Muscle layer of colon (tissue), 2 donors: Measurements from ENCODE around the gene MYO5B.
"Not testable (repeated sequence)": the region's sequence is repeated elsewhere in the genome, so short reads cannot be mapped to it uniquely, and the experiment has no call there.

Source experiments
- H3K27ac ChIP-seq: one replicate; pipeline ENCODE4 v1.7.0; 2013; ENCODE audit warnings: low read depth, mild to moderate bottlenecking, low read length, moderate library complexity
- H3K27me3 ChIP-seq, 2 donors: one replicate each; pipeline ENCODE4 v1.7.0; 2013; ENCODE audit warnings: low read length in 2 of 2, mild to moderate bottlenecking in 2 of 2; ENCODE audit not compliant: insufficient read depth in 2 of 2, control insufficient read depth in 1 of 2
- H3K36me3 ChIP-seq: one replicate; pipeline ENCODE4 v1.7.0; 2013; ENCODE audit warnings: mild to moderate bottlenecking, low read length; ENCODE audit not compliant: insufficient read depth
- H3K4me1 ChIP-seq: one replicate; pipeline ENCODE4 v1.7.0; 2013; ENCODE audit warnings: mild to moderate bottlenecking, low read length; ENCODE audit not compliant: insufficient read depth
- H3K4me3 ChIP-seq, 2 donors: one replicate each; pipeline ENCODE4 v1.7.0; 2013; ENCODE audit warnings: low read length in 2 of 2, low read depth in 1 of 2, mild to moderate bottlenecking in 1 of 2, moderate library complexity in 1 of 2
- H3K9ac ChIP-seq: one replicate; pipeline ENCODE4 v1.7.0; 2013; ENCODE audit warnings: low read length
- H3K9me3 ChIP-seq: one replicate; pipeline ENCODE4 v1.7.0; 2013; ENCODE audit warnings: mild to moderate bottlenecking, low read length
- donor health status: abdominal sarcoma.
- donor health status: Adenocarcinoma of cecum.

The MYO5B gene

DNA sequence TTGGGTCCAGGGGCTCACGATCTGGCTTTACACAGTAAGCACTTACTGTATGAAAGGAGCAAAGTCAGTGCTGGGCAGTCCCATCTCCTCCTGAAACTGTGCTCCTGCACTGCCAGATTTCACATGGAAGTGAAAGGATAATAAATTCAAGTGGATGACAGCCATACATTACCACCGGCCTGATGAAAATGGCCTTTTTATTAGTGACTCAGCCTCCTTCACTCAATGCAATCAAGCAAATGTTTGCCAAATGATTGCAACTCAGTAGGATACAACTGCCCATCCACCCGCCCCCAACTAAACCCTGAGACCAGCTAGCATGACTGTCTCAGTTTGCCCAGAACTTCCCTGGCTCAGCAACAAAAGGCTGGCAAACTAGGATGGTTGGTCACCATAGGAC is 77.1 kb downstream of the MYO5B start:
- no peak overlapping the region for H3K9ac ChIP-seq

GRCh38 chr18:50115095-50115494 is 79.9 kb downstream of the MYO5B start:
- Histone ChIP-seq H3K4me1 (no peaks in the 10 kb centered on the region), H3K36me3 (no peaks in the 10 kb centered on the region), H3K9me3 (no peaks in the 10 kb centered on the region), H3K27ac (no peak overlapping the region), H3K9ac (no peak overlapping the region), H3K4me3 (no peak overlapping the region), H3K27me3 (no peaks in the 10 kb centered on the region)

More for the DNA sequence above, 77.1 kb downstream of the MYO5B start:
- Histone ChIP-seq H3K9me3 (no peaks in the 10 kb centered on the region), H3K36me3 (no peaks in the 10 kb centered on the region), H3K4me1 (no peaks in the 10 kb centered on the region), H3K27ac (no peak overlapping the region), H3K27me3 (no peaks in the 10 kb centered on the region), H3K4me3 (no peak overlapping the region)

DNA sequence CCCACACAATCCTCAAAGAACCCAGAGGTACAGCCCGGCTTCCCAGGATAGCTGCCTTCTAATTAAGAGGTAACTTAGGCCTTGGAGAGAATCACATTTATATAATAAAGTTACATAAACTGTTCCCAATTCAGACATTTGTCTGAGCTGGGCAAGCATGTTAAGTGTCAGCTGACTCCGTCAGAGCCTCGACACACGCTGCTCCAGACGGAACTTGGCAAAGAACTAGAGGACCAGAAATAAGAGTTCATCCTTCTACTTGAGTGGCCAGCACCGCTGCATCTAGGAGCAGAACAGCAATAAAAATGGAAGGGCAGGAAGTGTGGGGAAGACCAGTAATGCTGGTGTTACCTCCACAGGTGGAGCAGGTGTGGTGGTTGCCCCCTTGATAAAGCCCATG is 80.5 kb downstream of the MYO5B start:
- Histone ChIP-seq H3K4me1 (no peaks in the 10 kb centered on the region), H3K36me3 (no peaks in the 10 kb centered on the region), H3K9me3 (no peaks in the 10 kb centered on the region), H3K4me3 (no peak overlapping the region), H3K9ac (no peak overlapping the region), H3K27me3 (no peaks in the 10 kb centered on the region), H3K27ac (no peak overlapping the region)

DNA sequence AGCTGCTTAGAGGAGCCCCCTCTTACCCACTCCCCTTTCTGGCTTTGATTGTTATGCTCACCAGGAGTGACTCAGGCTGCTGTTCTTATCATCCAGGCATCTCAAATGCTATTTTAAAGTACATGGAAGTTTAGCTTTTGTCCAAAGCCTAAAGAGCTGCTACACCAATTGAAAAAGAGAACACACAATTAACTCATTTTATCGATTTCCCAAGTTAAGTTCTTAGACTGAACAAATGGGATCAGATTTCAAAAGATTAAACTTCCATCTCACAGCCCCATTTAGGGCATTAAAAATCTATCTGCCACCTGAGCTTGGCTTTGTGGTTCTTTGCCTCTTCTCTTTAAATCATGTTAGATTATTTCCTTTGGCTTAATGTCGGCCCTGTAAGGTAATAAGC is 81.2 kb downstream of the MYO5B start:
- no peak overlapping the region for H3K9ac ChIP-seq
- no peaks in the 10 kb centered on the region for H3K27me3 ChIP-seq
- no peaks in the 10 kb centered on the region for H3K9me3 ChIP-seq
- no peaks in the 10 kb centered on the region for H3K36me3 ChIP-seq
- no peak overlapping the region for H3K27ac ChIP-seq
- H3K4me3 ChIP-seq, result no peak overlapping the region
- H3K4me1 ChIP-seq, result no peaks in the 10 kb centered on the region

DNA sequence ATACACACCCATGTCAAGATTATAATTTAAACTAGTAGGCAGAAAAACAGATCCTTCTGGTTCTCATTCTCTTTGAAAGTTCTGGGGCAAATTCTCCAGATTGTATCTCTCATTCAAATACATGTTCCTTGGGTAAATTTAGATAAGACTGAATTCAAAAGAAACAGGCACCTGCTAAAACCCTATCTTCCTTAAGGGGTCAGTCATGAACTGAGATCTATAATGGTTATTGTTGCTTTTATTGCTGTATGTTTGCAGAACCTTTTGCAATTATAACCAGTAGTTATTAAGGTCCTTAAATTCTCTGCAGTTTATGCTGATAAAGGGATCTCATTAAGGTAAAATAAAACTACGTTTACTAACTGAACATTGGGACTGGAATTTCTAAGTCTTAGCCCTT is 83.5 kb downstream of the MYO5B start:
- Histone ChIP-seq H3K4me1 (no peaks in the 10 kb centered on the region), H3K9me3 (no peaks in the 10 kb centered on the region), H3K9ac (no peak overlapping the region), H3K27me3 (no peaks in the 10 kb centered on the region), H3K4me3 (no peak overlapping the region), H3K36me3 (no peaks in the 10 kb centered on the region), H3K27ac (no peak overlapping the region)

GRCh38 chr18:50107468-50107977 is 87.4 kb downstream of the MYO5B start:
- Histone ChIP-seq H3K27ac (no peak overlapping the region), H3K36me3 (no peaks in the 10 kb centered on the region), H3K27me3 (no peaks in the 10 kb centered on the region), H3K4me1 (no peaks in the 10 kb centered on the region), H3K4me3 (no peak overlapping the region), H3K9ac (no peak overlapping the region), H3K9me3 (no peaks in the 10 kb centered on the region)

- H3K9me3 ChIP-seq, result no peaks in the 10 kb centered on the region
- no peaks in the 10 kb centered on the region for H3K36me3 ChIP-seq
- no peak overlapping the region for H3K9ac ChIP-seq
- H3K27me3 ChIP-seq, result no peaks in the 10 kb centered on the region
- no peak overlapping the region for H3K27ac ChIP-seq
- no peaks in the 10 kb centered on the region for H3K4me1 ChIP-seq
- no peak overlapping the region for H3K4me3 ChIP-seq
Measured at GRCh38 chr18:50105027-50105426, 89.9 kb downstream of the MYO5B start.

GRCh38 chr18:50104421-50104820 is 90.5 kb downstream of the MYO5B start:
- Histone ChIP-seq H3K27me3 (no peaks in the 10 kb centered on the region), H3K9me3 (no peaks in the 10 kb centered on the region), H3K4me3 (no peak overlapping the region), H3K36me3 (no peaks in the 10 kb centered on the region), H3K27ac (no peak overlapping the region), H3K9ac (no peak overlapping the region), H3K4me1 (no peaks in the 10 kb centered on the region)

DNA sequence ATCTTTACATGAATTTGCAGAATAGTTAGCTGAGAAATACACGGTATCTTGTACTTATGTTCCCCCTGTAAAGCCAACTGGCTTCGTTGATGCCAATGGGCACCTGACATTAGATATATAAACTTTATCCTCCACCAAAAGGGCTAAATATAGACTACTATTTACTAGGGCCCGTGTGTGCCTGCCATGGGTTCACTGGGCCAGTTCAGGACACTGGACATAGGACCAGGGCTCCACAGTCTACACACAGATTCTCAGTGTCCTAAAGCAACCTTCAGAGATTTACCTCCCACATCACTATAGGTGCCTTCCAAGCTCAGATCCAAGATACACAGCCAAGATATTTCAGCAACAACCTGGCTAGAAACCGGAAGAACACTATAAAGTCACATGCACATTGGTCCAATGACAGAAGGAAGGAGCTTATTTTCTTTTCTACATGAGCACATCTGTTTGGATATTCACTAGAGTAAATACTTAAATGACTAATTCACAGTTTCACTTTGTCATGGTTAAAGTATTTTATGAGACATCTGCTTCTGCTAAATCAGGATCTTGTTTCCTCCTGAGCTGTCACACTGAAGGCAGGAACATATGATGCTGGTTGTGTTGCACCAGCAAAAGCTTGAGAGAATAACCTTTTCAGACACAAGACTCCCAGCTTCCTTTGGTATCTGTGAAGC is 95.1 kb downstream of the MYO5B start:
- no peaks in the 10 kb centered on the region for H3K4me1 ChIP-seq
- no peaks in the 10 kb centered on the region for H3K27me3 ChIP-seq
- no peaks in the 10 kb centered on the region for H3K9me3 ChIP-seq
- H3K4me3 ChIP-seq, result no peak overlapping the region
- H3K9ac ChIP-seq, result no peak overlapping the region
- H3K27ac ChIP-seq, result no peak overlapping the region
- no peaks in the 10 kb centered on the region for H3K36me3 ChIP-seq

DNA sequence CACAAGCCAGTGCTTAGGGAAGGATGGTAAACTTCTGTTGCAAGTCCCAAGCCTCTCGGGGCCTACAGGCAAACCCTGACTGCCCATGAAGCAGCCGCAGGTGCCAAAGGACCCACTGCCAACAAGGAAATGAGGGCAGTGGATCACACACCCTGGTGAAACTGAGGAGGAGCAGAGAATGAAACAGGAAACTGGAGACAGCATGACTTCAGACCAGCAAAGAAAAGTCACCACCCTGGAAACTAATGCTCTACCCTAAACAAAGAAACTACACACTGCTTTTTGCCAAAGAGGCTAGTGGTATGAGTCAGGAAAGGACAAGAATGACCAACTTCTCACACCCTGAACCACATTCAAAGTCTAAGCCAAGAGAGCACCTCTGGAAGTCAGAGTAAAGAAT is 97.2 kb downstream of the MYO5B start:
- Histone ChIP-seq H3K36me3 (no peaks in the 10 kb centered on the region), H3K27ac (no peak overlapping the region), H3K9me3 (no peaks in the 10 kb centered on the region), H3K9ac (no peak overlapping the region), H3K4me3 (no peak overlapping the region), H3K27me3 (no peaks in the 10 kb centered on the region), H3K4me1 (no peaks in the 10 kb centered on the region)

DNA sequence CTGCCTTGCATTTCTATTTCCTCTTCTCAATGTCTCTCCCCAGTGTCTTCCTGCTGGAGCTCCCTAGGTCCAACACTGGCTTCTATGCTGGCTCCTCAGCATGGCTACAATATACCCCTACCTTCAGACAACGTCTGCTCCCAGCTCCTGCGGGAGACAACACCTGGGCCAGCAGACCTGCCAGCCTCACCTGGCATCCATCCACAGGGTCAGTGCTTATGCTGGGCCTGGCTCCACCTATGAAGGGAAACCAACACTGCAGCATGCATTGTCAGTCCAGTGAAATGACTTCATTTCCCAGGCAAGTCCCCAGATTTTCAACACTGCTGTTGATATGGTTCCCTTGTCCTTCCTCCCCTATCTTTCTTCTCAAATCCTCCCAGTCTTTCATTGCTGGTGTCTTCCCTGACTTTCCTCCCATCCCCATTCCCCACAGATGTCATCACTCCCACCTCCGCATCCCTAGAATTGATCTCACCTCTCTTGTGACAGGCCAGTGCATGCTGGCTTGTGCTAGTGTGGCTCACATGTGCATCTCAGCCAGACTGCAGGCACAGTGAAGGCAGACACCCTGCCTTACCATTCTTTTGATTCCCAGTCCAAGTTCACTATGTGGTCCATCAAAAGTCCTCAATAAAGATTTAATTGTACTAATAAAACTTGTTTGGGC is 98.0 kb downstream of the MYO5B start:
- no peaks in the 10 kb centered on the region for H3K27me3 ChIP-seq
- no peak overlapping the region for H3K4me3 ChIP-seq
- no peaks in the 10 kb centered on the region for H3K4me1 ChIP-seq
- H3K9me3 ChIP-seq, result no peaks in the 10 kb centered on the region
- H3K36me3 ChIP-seq, result no peaks in the 10 kb centered on the region
- H3K9ac ChIP-seq, result no peak overlapping the region
- H3K27ac ChIP-seq, result no peak overlapping the region

GRCh38 chr18:50094786-50095185 is 100.2 kb downstream of the MYO5B start:
- not testable (repeated sequence) for H3K4me1 ChIP-seq, H3K36me3 ChIP-seq, H3K4me3 ChIP-seq, H3K27me3 ChIP-seq, H3K27ac ChIP-seq, H3K9me3 ChIP-seq, H3K9ac ChIP-seq
